ENCODE measurements around the gene PADI2.

The PADI2 gene

GRCh38 chr1:17137441-17137840, 18.2 kb upstream of the PADI2 start:
- DNase-seq, result no peak

- no peak for DNase-seq
Observed at GRCh38 chr1:17136936-17137335, 17.7 kb upstream of the PADI2 start.

- no peak for DNase-seq
Observed at GRCh38 chr1:17136145-17136544, 16.9 kb upstream of the PADI2 start.

GRCh38 chr1:17135530-17135929, 16.3 kb upstream of the PADI2 start:
- DNase-seq, result no peak

GRCh38 chr1:17134724-17135123, 15.5 kb upstream of the PADI2 start:
- no peak for DNase-seq

GRCh38 chr1:17134034-17134433, 14.8 kb upstream of the PADI2 start:
- DNase-seq, result peak; percentile 74 to 86

GRCh38 chr1:17130138-17130635, 10.9 kb upstream of the PADI2 start:
- no peak for DNase-seq

GRCh38 chr1:17128361-17128760, 9.1 kb upstream of the PADI2 start:
- DNase-seq, result no peak

GRCh38 chr1:17125756-17126237, 6.5 kb upstream of the PADI2 start:
- DNase-seq, result peak; percentile 54 to 80

- DNase-seq, result no peak
Observed at GRCh38 chr1:17123196-17124045, 4.2 kb upstream of the PADI2 start.

- DNase-seq, result peak; percentile 37 to 65
Observed at GRCh38 chr1:17122521-17123164, 3.4 kb upstream of the PADI2 start.

GRCh38 chr1:17121881-17122280, 2.6 kb upstream of the PADI2 start:
- DNase-seq, result peak in 1 of 2 experiments; percentile 15

GRCh38 chr1:17120962-17121837, 1.9 kb upstream of the PADI2 start:
- no peak for DNase-seq

GRCh38 chr1:17120481-17120877, 1.2 kb upstream of the PADI2 start:
- no peak for DNase-seq

GRCh38 chr1:17119773-17120480, 676 bp upstream of the PADI2 start:
- peak in 1 of 2 experiments; percentile 15 for DNase-seq

- no peak for DNase-seq
Observed at GRCh38 chr1:17118706-17119075, 560 bp downstream of the PADI2 start.

- DNase-seq, result no peak
Observed at GRCh38 chr1:17118268-17118667, 983 bp downstream of the PADI2 start.

- peak; percentile 24 to 63 for DNase-seq
Observed at GRCh38 chr1:17117451-17118265, 1.6 kb downstream of the PADI2 start.

- no peak for DNase-seq
Observed at GRCh38 chr1:17116643-17117042, 2.6 kb downstream of the PADI2 start.

GRCh38 chr1:17113963-17114362, 5.3 kb downstream of the PADI2 start:
- DNase-seq, result no peak

GRCh38 chr1:17112496-17113236, 6.6 kb downstream of the PADI2 start:
- peak; percentile 34 to 65 for DNase-seq
